ENCODE data around the gene ATXN7.
A peak's percentile ranks its signal among the peaks of the same experiment; 100 is the strongest.

ATXN7 gene

DNA sequence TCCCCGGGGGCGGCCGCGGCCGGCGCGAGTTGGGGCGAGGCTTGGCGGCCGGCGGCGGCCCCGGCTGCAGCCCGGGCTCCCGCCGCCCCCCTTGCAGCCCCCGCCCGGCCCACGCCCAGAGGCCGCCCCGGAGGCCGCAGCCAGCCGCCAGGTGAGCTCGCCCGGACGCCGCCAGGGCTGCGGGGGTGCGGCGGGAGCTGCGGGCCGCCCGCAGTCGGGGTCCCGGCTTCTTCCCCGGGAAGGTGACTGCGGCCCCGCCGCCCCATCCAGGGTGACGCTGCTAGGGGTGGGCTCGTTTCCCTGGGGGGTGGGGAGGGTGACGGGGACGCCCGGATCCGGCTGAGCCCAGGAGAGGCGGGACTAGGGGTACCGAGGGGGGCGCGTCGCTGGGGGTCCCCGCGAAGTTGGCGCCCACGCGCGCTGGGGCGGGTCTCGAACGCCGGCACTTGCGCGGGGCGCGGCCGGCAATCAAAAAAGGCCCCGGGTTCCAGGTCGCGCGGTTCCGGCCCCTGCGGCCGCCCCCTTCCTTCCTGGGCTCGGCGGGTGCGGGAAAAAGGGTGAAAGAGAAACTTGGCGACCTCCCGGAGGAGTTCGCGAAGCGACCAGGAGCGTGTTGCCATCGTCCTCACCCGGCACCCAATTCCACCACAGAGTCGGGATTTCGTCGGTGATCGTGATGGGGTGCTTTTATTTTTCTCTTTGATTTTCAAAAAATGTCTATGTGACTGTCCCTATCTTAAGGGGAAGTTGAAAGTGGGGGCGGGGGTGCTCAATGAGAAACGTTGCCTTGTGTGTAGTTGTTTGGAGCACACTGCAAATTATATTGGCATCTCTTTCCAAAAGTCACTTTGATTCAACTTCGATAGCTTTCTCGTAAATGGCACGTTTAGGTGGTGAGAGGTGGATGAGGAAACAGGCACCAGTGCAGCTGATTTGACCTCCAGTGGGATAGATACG is 619 bp downstream of the ATXN7 start:
- peak; percentile 38 for DNase-seq

DNA sequence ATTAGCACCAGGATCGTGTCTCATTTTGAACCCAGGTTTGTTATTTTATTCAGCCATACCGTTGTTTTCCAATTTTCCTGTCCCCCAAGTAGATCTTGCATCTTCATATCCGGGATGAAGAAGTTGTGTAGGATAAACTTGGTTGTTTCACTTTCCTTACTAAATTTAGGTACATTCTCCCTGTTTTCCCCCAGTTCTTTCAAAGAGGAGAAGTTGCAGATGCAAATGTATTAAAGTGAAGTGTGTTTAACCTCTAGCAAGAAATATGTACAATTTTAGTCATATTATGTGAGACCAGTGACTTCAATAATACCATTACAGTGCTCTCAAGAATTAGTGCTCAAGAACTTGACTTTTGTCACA is 1.3 kb downstream of the ATXN7 start:
- no peak for DNase-seq

GRCh38 chr3:63867225-63867624 is 3.6 kb downstream of the ATXN7 start:
- no peak for DNase-seq

DNA sequence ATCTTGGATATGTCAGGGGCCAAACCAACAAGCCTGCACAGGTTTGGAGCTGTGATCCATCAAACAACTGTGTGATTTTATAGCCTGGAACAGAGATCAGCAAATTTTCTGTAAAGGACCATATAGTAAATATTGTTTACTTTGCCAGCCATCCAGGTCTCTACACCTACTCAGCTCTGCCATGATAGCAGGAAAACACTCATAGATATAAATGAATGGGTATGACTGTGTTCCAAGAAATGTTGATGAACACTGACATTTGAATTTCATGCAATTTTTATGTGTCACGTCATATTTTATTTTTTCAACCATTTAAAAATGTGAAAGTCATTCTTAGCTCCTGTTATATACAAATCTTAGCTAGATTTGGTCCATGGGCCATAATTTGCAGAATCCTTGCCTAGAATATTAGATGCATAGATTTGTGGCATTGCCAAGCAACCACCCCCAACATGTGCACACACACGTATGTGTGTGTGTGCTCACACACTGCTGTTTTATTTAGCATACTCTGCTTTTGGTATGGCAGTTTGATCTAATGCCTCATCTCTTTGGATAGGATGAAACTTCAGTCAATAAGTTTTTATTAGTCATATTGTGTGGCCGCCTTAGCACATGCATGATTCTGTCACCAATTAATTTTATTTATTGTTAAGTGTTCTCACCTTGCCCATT is 6.4 kb downstream of the ATXN7 start:
- no peak for DNase-seq

DNA sequence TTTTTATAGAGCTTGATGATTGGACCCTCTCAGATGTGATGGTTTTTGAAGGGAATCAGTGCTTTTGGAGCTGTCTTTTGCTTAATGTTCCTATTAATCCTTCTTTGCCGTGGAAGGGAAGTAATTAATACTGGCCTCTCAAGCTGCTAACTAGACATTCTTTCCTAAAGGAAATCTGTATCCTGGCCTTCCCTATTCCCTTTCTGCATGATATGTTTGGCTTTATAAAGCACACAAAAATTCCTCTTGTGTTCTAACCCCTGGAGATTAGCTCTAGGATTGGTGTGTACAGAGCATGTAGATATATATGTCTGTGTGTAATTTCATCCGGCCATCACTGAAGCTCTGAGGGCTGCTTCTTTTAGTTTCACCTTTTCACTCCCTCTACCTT is 6.9 kb downstream of the ATXN7 start:
- no peak for DNase-seq

DNA sequence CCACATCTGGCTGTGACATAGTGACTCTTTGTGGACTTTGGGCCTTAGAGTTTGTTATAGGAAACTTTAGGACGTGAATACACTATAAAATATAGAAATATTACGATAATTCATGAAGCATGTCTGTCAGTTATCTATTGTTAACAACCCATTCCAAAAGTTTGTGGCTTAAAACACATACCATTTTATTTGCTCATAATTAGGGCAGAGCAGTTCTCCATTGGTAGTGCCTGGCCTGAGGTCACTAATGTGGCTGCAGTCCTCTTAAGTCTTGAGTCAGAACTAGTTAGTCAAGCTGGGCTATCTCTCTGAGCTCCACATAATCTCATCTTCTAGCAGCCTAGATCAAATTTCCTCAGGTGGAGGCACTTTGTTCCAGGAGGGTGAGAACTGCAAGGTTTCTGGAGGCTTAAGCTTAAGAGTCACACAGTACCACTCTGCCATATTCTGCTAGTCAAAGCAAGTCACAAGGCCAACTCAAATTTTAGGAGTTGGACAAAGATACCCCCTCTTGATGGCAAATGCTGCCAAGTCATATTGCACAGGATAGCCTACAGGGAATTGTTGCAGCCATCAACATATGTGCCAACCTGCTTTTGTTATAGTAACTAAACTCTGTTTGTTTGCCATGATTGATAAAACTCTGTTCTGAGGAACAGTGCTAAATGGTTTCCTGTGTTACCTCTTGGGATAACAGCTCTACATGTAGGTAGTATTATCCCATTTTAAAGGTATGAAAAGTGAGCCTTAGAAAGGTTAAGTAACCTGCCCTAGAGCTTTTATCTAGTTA is 8.7 kb downstream of the ATXN7 start:
- DNase-seq: no peak

DNA sequence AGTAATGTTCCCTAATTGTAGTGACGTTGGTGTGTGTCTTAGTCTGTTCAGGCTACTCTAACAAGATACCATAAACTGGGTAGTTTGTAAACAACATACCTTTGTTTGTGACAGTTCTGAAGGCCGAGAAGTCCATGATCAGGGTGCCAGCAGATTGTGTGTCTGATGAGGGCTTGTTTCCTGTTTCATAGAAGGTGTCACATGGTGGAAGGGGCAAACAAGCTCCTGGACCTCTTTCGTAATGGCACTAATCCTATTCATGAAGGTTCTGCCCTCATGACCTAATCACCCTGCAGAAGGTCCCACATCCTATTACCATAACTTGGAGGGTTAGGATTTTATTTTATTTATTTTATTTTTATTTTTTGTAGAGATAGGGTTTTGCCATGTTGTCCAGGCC is 11.1 kb downstream of the ATXN7 start:
- no peak for DNase-seq

GRCh38 chr3:63875510-63875909 is 11.8 kb downstream of the ATXN7 start:
- no peak for DNase-seq

- no peak for DNase-seq
These were observed 12.6 kb downstream of the ATXN7 start for GRCh38 chr3:63876260-63876659.

DNA sequence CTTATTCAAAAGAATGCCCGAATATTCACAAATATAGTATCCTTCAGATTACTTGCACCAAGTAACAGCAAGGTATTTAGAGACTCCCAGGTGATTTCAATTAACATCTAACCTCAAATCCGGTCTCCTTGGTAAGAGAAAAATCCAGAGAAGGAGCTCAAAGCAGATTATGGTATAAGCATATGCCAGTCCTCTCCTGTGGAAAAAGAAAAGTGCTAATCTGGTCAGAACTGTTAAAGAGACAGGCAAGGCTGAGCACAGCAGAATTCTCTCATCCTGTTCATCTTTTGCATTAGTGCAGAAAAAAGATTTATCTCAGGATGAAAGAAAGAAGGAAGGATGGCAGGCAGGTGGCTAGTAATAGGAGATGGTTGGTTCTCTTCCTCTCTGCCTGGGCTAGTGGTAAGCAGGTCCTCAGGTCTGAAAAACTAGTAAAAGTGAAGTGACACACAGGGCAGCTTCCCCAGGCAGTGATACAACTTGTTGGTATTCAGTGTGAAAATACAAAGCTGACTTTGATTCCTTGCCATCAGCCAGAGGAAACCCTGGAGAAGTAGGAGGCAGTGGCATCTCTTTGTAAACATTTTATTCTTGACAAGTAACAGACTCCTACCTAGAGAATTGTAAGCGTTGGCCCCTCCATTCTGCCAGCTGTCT is 14.2 kb downstream of the ATXN7 start:
- no peak for DNase-seq

DNA sequence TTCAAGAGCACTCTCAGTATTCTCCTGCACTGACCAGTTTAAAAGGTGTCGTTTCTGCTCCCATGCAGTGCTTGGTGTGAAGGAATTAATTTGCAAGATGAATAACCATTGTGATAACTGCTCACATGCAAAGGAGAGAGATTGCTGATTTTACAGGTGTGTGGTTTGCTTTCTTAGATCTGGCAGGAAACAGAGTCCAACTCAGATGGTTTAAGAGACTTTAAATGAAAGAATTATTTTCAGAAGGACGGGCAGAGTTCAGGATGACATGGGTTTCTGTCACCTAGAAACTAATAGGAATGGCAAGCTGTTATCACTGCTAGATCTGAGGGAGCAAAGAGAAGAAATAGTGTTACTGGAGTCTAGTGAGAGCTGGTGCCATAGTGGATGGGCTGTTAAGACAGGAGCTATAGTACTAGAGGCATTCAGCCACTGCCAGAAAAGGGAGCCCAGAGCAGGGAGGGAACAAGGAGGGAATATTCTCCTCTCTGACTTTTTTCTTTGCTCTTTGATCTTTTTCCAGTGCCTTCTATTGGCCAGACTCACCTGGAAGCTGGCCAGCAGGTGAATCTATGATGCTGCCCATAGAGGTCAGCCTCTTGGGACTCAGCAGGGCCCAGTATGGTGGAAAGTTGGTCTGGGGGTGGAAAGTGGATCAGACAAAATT is 14.9 kb downstream of the ATXN7 start:
- no peak for DNase-seq

DNA sequence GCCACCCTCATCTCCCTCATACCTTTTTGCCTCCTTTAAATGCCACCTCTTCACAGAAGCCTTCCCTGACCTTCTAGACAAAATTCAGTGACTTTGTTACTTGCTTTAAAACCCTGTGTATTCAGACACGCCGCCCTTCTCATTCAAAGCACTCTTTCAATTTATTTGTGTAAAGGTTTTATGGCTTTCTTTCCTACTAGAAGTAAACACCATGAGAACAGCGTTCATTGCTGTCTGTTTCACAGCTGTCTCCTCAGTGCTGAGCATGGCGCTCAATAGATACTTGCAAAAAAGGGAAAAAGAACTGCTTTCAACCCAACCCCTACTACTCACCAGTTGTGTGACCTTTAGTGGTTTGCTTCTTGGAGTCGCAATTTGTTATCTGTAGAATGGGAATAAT is 17.0 kb downstream of the ATXN7 start:
- DNase-seq: no peak

DNA sequence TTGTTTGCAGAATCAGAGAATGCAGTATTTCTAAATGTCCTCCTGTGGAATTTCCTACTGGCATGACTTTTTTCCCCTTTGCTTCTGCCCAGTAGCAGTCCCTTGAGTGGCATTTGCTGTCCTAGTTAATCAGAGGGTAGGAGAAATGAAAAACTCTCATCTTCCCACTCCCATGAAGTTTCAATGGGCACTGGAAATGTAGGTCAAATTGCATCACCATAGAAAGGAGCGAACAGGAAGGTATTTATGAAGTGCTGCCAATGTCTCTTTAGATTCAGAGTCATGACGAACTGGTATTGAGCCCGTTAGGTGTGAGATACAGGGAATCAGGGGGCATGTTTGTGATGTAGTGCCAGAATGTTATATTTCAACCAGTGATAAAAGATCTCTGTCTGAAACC is 23.2 kb downstream of the ATXN7 start:
- DNase-seq: no peak

GRCh38 chr3:63891518-63891917 is 27.9 kb downstream of the ATXN7 start:
- DNase-seq: no peak

DNA sequence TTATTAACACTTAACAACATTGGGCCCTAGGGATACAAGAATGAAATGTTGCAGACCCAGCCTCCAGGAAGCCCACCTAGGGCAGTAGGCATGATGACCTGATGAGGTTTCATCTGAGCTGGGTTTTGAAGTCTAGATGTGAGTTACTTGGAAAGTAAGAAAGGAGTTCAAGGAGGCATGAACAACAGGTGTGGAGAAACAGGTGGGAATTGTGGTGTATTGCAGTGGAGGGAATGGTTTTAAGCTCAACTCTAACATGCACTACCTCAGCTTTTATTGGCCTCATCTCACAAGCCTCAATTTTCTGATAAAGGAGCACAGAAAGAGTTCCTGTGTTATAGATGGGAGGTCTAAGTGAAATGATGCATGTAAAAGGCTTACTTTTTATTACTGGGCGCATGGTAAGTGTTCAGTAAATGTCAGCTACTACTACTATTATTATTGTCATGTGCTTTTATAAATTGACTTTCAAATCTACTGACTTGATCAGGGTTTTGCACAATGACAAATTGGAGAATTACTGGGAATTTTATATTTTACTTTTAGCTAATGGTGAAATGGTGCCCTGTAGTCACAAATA is 29.2 kb downstream of the ATXN7 start:
- no peak for DNase-seq

DNA sequence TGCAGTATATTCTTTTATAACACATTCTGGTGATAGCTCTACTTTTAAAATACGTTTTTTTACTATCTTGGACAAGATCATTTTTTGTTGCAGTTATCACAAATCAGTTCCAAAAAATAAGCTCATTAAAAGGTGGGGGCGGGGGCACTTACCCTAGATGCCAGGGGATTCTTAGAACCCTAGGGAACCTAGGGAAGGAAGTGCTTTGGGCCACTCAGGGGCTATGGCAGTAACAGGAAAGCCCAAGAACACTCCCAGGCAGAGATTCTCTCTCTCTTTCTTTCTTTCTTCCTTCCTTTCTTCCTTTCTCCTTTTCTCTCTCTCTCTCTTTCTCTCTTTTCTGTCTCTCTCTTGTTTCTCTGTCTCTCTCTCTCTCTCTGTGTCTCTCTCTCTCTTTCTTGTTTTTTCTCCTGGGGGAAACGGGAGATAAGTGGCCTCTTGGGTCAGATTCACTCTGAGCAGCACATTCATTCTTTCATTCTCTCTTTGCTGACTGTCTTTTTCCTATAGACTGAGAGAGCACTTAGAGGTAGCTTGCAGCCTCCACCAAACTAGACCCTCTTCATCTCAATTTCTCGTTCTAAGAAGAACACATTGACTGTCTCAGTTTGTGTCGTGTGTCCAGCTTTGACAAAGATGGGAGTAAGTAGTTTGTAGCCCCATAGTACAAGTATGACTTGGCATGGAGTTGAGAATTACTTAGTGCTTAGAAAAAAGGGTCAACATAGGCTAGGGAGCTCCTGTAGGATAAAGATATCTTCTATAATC is 31.9 kb downstream of the ATXN7 start:
- no peak for DNase-seq

DNA sequence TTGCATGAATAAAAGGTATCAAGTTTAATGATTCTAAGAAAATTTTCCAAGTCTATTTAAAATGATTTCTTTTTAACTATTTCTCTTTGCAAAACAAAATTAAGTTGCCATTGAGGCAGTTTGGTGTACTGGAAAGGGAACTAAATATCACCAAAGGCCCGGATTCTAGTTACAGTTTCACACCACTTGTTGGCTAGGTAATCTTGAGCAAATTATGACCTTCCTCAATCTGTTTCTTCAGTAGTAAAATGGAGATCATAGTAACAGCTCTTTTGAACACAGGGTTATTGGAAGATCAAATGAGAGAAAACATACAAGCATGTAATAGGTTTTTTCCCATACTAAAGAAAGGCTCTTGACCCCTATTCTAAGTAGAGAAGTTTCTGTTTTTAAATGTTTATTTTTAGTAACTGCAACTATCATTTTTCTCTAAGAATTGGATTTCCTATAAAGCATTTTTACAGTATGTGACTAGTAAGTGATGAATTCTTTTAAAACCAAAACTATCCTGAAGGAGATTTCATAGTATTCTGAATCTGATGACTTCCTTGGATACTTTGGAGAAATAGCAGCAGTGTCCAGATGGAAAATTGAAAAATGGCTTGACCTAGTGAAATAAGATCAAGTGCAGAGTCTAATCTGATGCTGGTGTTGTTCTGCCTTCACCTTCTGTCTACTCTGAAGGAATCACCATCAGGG is 32.8 kb downstream of the ATXN7 start:
- no peak for DNase-seq

GRCh38 chr3:63900010-63900409 is 36.3 kb downstream of the ATXN7 start:
- DNase-seq: no peak

DNA sequence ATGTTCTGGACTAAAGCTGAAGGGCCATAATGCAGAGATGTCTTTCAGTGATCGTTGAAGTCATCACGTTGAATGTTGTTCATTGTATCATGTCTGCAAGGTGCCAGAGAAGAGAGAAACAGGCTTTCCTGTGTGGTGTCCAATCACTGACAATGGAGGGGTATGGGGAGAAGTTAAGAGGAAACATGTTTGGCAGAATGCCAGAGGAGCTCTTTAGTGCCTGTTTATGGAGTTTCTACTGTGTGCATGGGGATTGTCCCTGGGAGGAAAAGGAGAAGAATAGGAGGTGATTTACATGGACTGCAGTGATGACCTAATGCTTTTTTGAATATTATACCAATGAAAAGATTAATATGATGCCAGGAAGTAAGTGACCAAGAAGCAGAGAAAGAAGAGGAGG is 36.8 kb downstream of the ATXN7 start:
- DNase-seq: no peak

DNA sequence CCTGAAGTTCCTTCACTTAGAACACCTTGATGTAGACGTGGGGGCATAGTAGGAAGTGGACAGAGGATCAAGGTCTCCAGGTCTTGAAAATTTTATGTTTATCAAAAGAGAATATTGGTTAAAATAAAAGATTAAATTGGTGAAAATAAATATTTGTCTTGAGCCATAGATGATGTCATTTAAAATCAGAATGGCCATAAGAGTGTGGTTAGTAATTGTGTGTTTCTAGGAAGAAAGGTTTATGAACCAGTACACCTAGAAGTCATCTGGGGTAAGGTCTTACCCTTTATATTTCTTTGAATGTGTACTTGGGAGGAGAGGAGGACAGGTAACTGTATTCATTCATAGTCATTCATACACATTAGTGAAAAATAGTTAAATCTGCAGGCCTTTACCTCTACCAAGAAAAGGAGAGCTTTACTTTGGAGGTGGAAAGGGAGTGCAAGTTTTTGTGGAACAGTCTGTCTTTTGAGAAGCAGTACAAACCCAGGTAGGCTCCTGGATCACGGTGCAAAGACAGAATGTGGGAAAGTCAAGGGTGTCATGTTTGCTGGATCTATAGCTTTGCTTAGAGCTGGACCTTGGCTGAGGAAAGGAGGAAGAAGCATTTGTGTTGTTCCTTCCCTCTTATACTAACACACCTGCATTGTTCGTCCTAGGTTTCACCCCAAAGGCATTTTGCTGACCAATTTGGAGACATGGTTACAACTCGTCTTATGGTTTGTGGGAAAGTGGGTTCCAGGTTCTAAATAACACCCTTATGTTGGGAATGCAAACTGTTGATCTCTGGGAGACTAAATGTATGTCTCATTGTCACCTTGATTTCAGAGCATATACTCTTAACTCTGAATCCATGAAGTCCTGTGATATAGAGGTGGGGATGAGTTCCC is 42.3 kb downstream of the ATXN7 start:
- DNase-seq: no peak
